ENCODE measurements around the gene IGSF9B. TPM values are rescaled to one million over a fixed set of nuclear protein-coding genes. Genes with fewer than 3 reads are reported as not detected.

The IGSF9B gene
- total and polyA plus RNA-seq, 2 experiments from 2014 or later = 0.30 to 0.65 TPM

DNA sequence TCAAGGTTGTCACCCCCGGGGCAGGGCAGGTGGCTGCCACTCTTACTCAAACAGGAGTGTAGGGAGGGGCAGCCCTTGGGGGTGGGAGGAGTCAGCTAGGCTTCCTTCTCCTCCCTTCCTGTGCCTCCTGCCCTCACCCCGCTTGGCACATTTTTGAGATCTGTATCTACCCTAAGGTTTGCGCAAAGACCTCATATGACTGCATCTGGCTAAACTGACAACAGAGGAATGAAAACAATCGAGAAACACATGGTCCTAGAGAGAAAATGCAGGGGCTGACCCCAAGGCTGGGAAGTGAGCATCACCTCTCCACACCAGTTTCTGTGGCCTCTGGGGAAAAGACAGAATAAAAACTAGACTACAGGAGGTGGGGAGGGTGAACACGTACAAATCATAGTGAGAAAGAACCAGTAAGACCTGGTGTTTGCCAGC lies 28.1 kb downstream of the IGSF9B start:
- no peak for DNase-seq (ENCODE audit: low spot score)
- TF ChIP-seq, protein P1, sequence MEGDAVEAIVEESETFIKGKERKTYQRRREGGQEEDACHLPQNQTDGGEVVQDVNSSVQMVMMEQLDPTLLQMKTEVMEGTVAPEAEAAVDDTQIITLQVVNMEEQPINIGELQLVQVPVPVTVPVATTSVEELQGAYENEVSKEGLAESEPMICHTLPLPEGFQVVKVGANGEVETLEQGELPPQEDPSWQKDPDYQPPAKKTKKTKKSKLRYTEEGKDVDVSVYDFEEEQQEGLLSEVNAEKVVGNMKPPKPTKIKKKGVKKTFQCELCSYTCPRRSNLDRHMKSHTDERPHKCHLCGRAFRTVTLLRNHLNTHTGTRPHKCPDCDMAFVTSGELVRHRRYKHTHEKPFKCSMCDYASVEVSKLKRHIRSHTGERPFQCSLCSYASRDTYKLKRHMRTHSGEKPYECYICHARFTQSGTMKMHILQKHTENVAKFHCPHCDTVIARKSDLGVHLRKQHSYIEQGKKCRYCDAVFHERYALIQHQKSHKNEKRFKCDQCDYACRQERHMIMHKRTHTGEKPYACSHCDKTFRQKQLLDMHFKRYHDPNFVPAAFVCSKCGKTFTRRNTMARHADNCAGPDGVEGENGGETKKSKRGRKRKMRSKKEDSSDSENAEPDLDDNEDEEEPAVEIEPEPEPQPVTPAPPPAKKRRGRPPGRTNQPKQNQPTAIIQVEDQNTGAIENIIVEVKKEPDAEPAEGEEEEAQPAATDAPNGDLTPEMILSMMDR (IDR thresholded peaks at IDR 0.05; ENCODE audit: poor library complexity) = no peak
- TF ChIP-seq EZH2 (IDR thresholded peaks at IDR 0.05; ENCODE audit: borderline replicate concordance) (no peak), EZH2phosphoT487 (IDR thresholded peaks at IDR 0.05; ENCODE audit: low read depth, severe bottlenecking, unreplicated experiment) (no peak)

DNA sequence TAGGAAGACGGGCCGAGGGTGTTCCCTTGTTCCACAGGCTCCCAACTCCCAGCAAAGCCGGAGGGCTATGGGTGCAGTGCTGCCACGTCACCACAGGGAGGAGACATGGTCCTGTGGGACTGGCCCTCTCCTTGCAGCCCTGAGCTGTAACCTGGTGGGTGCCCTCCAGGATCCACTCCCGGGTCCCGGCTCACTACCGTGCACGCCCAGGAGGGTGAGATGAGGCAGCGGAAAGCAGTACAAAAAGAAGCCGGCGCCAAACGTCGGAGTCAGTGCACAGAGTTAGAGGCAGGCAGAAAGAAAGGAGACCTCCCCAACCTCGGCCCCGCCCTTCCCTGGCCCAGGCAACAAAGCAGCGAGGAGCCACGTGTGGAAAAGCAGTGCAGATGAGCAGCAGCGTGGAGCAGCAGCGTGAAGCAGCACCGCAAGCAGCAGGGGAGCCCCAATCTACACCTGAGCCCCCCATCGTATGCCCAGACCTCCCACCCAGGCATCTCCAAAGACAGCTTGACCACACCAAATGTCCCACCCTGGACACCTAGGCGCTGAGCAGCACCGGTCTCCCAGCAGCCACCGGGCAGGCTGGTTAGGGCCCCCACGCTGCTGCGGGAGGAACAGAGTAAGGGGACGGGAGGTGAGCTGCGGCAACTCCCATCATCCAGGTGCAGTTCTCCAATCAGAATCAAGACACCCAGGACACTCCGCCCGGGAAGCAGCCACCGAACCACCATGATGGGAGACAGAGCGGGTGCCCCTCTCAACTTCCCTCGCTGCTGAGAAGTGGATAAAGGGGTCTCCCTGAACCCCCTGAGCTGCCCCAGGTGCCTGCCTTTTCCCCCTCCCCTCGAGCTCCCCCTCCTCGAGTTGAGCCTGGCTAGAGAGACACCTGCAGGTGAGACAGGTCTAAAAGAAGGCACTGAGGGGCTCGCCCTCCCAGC lies 28.8 kb downstream of the IGSF9B start:
- no peaks in the 10 kb centered on the region for H3K9me3 ChIP-seq (ENCODE audit: low read depth)
- H3K36me3 ChIP-seq (replicated peaks; ENCODE audit: insufficient read depth, low read depth) = no peaks in the 10 kb centered on the region
- peak; percentile 83 for DNase-seq (ENCODE audit: low spot score)
- no peaks in the 10 kb centered on the region for H3K9me2 ChIP-seq (replicated peaks; ENCODE audit: insufficient read depth)
- H2AFZ ChIP-seq = no peak overlapping the region
- H3K4me3 ChIP-seq = no peak overlapping the region
- H4K20me1 ChIP-seq (ENCODE audit: insufficient read depth, poor library complexity, severe bottlenecking) = no peaks in the 10 kb centered on the region
- TF ChIP-seq EZH2phosphoT487 (IDR thresholded peaks at IDR 0.05; ENCODE audit: low read depth, severe bottlenecking, unreplicated experiment) (no peak), EZH2 (IDR thresholded peaks at IDR 0.05; ENCODE audit: borderline replicate concordance) (no peak)
- TF ChIP-seq, protein P1 (IDR thresholded peaks at IDR 0.05; ENCODE audit: poor library complexity) = peak; percentile 80
- WGBS (ENCODE audit: low lambda C conversion rate, missing lambda C conversion rate) = 52% methylated on average over 33 of the region's 36 CpGs
- H3K27me3 ChIP-seq = no peaks in the 10 kb centered on the region
- no peaks in the 10 kb centered on the region for H3K79me2 ChIP-seq
- H3K4me2 ChIP-seq = peak overlapping the region; percentile 75
- H3K4me1 ChIP-seq (ENCODE audit: insufficient read depth) = no peaks in the 10 kb centered on the region
- no peak overlapping the region for H3K27ac ChIP-seq

More for the DNA sequence above, 28.1 kb downstream of the IGSF9B start:
- no peaks in the 10 kb centered on the region for H4K20me1 ChIP-seq (ENCODE audit: insufficient read depth, poor library complexity, severe bottlenecking)
- H3K9me3 ChIP-seq (ENCODE audit: low read depth) = no peaks in the 10 kb centered on the region
- WGBS (ENCODE audit: low lambda C conversion rate, missing lambda C conversion rate) = 77% methylated on average over 5 of the region's 5 CpGs
- H3K4me3 ChIP-seq = no peak overlapping the region
- no peak overlapping the region for H2AFZ ChIP-seq
- H3K9me2 ChIP-seq (replicated peaks; ENCODE audit: insufficient read depth) = no peaks in the 10 kb centered on the region
- H3K27me3 ChIP-seq = no peaks in the 10 kb centered on the region
- no peaks in the 10 kb centered on the region for H3K36me3 ChIP-seq (replicated peaks; ENCODE audit: insufficient read depth, low read depth)
- no peaks in the 10 kb centered on the region for H3K79me2 ChIP-seq
- no peak overlapping the region for H3K4me2 ChIP-seq
- no peaks in the 10 kb centered on the region for H3K4me1 ChIP-seq (ENCODE audit: insufficient read depth)
- H3K27ac ChIP-seq = no peak overlapping the region

DNA sequence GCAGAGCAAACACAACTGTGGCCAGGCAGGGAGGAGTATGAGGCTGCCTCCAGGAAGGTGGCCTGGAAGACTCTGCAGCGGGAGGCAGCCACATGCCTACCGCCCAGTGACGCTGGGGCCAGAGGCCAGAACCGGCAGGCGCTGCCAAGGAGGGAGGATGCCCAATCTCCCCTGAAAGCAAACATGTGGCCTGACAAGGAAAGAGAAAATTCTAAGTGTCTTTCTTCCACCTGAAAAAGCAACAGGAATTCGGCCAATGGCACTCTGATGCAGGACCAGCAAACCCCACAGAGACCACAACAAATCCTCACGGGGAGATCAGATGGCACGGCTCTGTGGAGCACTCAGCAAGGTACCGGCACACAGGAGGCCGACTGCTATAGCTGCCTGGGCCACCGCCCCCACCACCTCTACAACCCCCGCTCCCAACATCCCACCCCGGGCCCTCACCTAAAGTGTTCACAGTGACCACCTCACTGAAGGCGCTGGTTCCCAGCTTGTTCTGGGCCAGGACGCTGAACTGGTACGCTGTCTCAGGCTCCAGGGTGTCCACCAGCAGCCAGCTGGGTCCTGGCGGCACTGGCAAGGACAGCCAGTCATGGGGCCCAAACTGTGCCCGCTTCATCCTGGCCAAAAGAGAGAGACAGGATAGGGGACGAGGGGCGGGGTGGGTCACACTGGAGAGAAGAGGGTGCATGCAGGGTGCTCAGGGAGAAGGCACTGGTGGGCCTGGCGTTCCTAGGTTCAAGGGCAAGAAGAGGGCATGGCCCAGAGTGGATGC lies 30.1 kb downstream of the IGSF9B start:
- H3K36me3 ChIP-seq (replicated peaks; ENCODE audit: insufficient read depth, low read depth) = no peaks in the 10 kb centered on the region
- H3K27ac ChIP-seq = no peak overlapping the region

More for the DNA sequence above, 30.1 kb downstream of the IGSF9B start:
- Histone ChIP-seq H2AFZ (no peak overlapping the region), H3K4me1 (ENCODE audit: insufficient read depth) (no peaks in the 10 kb centered on the region), H3K9me2 (replicated peaks; ENCODE audit: insufficient read depth) (no peaks in the 10 kb centered on the region), H4K20me1 (ENCODE audit: insufficient read depth, poor library complexity, severe bottlenecking) (no peaks in the 10 kb centered on the region), H3K4me2 (no peak overlapping the region), H3K27me3 (no peaks in the 10 kb centered on the region), H3K9me3 (ENCODE audit: low read depth) (no peaks in the 10 kb centered on the region), H3K4me3 (no peak overlapping the region), H3K79me2 (no peaks in the 10 kb centered on the region)
- WGBS (ENCODE audit: low lambda C conversion rate, missing lambda C conversion rate) = 90% methylated on average over 21 of the region's 21 CpGs
- no peak for TF ChIP-seq EZH2phosphoT487 (IDR thresholded peaks at IDR 0.05; ENCODE audit: low read depth, severe bottlenecking, unreplicated experiment)
- TF ChIP-seq EZH2 (IDR thresholded peaks at IDR 0.05; ENCODE audit: borderline replicate concordance) = no peak
- TF ChIP-seq, protein P1 (IDR thresholded peaks at IDR 0.05; ENCODE audit: poor library complexity) = no peak
- DNase-seq (ENCODE audit: low spot score) = no peak
